ENCODE data around the gene TSHR. TPM values are rescaled to one million over a fixed set of nuclear protein-coding genes. Genes with fewer than 3 reads are reported as not detected.
"Not testable (repeated sequence)": the region's sequence is repeated elsewhere in the genome, so short reads cannot be mapped to it uniquely, and the experiment has no call there.

TSHR gene
- total RNA-seq, 1 donor from 2014 or later = not detected

DNA sequence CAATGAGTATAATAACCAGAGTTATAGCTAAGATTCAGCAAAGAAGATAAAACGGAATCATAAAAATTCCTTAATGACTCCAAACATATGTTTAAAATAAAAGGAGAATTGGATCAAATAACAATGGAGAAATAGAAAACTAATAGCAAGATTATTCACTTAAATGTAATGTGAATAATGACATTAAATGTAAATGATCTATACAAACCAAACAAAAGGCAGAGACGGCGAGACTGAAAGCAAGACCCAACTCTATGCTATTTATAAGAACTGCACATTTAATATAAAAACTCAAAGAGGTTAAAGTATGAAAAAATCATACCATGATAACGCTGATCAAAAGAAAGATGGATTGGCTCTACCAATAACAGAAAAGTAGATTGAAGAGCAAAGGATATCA lies 3.9 kb upstream of the TSHR start:
- no peak for DNase-seq (ENCODE audit: low spot score)

DNA sequence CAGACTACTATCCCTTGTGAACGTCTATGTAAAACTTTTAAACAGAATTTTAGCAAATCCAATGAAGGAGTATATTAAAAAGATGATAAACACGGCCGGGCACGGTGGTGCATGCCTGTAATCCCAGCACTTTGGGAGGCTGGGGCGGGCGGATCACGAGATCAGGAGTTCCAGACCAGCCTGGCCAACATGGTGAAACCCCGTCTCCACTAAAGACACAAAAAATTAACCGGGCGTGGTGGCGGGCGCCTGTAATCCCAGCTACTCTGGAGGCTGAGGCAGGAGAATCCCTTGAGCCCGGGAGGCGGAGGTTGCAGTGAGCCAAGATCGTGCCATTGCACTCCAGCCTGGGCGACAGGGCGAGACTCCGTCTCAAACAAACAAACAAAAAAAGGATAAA lies 2.2 kb upstream of the TSHR start:
- not testable (repeated sequence) for DNase-seq (ENCODE audit: low spot score)

DNA sequence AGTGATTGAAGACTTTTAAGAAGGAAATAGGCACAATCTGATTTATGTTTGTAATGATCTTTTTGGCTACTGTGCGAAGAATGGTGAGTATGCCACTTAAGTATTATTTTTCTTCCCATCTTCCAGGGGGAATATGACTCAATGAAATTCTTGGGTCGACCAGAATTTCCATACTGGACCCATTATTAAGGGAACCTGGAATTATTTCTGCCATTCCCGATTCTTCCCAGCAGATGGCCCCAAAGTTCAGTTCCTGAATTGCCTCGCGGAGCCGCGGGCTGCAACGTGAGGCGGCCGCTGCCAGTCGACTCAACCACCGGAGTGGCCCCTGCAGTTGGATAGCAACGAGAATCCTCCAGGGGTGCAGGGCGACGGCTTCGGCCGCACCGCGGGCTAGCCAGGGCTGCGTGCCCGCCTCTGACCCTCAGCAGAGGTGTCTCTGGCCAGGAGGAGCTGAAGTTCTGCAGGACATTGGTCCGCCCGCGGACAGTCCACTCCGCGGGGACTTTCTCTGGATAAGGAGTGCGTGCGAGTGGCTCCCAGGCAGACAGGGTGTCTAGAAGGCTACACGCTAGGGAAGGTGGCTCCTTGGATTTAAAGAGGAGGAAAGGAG lies 628 bp upstream of the TSHR start:
- peak; percentile 85 for DNase-seq (ENCODE audit: low spot score)

DNA sequence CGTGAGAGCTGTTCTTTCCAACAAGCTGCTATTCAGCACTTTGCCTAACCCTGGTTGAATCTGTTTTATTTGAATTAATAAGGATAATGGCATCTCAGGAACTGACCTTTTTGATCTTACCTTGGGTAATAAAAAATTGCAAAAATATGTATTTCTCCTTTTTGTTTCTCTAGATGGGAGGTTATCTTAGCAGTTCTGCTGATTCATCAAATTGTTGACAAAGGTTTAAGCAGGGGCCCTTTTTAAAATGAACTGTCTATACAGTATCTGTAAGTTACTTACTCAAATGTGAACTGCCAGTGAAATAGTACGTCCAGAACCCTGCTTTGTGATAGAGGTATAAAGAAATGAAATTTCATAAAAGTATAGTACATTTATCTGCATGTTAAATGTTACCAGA lies 681 bp downstream of the TSHR start:
- DNase-seq (ENCODE audit: low spot score) = no peak

DNA sequence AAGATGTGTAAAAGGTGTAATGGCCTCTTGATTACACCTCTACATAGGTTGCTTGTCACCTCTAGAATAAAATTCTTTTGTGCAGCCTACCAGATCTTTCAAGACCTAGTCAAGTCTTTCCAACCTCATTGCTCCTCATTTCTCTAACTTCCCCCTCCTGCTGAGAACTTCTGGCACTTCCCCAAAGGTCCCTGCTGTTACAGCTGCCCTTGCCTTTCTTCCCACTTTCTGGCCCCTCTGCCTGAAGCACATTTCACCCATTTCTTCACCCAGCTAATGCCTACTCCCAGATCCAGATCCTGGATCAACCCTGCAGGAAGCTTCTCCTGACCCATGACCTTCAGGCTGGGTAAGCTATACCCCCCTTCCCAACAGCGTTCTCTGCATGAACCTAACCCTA lies 1.5 kb downstream of the TSHR start:
- no peak for DNase-seq (ENCODE audit: low spot score)

DNA sequence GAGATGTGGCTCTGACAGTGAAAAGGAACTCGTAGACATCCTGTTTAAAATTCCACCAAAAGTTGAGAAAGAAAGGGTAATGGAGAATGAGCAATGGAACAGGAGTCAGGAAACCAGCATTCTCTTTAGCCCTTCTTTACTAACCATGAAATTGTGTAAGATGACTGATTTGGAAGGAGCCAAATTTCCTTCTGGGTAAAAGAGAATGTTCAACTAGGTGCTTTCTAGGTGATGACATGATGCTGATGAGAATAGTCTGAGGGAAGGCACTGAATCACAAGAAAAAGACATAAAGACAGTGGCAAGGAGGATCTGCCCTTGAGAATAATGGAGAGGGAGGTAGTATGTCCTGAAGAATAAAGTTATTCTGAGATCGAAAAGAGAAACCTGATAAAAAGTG lies 2.2 kb downstream of the TSHR start:
- DNase-seq (ENCODE audit: low spot score) = no peak

DNA sequence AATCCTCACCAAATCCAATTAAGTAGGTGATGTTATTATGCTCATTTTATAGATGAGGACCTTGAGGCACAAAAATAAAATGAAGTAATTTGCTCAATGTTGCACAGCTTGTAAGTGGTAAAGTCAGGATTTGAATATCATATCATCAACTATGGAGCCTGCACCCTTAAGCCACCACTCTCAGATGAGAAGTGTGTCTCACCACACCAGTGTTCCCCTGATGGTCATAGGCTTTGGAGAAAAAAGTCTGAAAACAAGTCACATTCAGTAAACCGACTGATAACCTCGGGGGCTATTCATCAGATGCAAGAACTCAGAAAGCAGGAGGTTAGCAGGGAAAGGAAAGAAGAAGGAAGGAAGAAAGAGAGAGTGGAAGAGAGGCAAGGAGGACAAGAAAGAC lies 2.8 kb downstream of the TSHR start:
- DNase-seq (ENCODE audit: low spot score) = no peak

DNA sequence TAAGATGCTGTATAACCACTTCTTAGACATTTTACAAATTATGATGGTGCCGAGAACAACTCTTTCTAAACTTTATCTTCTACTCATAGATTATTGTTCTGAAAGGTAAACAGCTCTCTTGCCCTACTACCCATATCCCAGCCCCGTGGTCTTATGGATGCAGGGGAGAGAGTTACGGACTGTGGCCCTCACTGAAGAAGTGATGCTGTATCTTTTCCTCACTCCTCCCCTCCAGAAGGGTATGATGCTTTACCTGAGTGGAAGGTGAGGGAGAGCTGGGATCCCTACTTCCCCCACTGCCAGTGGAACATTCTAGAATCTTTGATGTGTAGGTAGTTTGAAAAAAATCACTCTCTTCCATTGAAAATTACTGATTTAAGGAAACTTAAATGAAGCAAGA lies 3.5 kb downstream of the TSHR start:
- DNase-seq (ENCODE audit: low spot score) = no peak

DNA sequence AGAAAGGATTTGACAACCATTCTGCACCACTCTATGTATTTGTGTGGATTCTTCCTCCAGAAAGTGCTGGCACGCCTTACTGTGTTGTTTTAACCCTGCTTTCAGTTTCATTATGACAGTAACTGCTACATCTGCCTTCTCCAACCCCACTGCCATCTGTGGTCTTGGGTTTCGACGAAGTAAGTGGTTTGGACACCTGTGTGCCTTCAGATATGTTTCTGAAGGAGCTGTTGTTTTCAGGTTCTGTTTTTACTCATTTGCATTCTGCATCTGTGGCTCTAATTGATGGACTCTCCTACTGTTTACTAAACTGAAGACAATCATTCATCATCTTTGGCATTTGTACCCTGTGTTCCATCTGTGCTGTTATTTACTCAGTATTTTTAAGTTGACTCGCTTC lies 4.1 kb downstream of the TSHR start:
- DNase-seq (ENCODE audit: low spot score) = no peak

DNA sequence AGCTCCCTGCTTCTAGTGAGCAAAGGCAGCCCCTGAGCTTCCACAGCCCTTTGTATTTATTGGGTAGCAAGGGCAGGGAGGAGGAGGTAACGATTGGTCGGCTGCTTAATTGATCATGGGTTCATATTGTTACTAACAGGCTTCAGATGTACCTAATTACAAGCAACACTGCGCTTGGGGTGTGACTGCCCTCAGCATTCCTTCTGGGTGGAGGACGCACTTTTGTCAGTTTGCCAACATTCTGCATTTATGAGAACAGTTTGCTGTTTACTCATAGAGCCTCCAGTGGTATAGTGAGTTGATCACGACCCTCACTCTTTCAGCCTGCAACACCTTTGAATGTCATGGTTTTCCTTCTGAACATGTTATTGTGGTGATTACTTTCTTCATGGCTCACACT lies 9.6 kb downstream of the TSHR start:
- no peak for DNase-seq (ENCODE audit: low spot score)

DNA sequence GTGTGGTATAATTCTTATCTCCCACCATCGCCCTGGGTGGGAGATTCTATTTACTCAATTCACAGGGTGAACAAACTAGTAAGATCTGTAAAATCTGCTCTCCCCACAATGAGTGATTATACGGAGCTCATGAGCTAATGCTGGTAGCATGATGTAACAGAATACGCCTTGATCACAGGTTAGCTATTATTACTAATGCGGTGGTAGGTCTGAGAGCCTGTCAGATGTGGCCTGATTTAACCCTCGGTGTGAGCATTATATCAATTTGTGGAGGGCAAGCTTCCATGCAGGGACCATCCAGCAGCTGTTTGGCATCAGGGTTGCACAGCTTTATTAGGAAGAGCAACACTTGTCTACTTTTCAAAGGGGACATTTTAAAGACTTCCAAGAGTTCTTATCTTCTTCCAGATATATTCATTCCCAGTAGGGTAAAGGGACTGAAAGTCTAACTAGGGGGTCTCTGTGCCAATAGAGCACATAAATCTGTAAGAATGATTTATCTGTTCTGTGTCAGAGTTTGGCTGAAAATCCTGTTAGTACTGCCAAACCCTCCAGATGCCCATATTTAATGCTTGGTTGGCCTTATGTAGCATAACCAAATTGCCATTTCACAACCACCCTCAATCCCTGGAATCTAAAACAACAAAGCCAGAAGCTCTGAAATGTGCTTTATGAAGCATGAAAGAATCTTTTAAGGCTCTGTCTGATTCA lies 18.7 kb downstream of the TSHR start:
- no peak for DNase-seq (ENCODE audit: low spot score)

DNA sequence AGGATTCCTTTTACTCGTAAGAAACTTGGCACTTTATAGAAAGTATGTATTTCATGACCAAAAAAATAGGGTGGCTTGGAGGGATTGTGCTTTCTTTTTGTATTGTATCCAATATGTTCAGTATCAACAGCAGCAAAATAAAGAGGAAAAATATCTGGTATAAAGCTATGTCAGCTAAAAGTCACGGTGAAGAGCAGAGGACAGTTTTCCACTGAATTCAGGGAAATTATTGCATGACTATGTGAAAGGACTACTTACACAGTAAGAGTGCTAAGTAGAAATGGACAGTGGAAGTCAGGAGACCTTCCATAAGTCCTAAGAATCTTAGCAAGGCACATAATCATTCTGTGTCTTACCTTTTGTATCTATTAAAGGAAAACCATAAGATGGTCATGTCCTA lies 19.3 kb downstream of the TSHR start:
- no peak for DNase-seq (ENCODE audit: low spot score)

DNA sequence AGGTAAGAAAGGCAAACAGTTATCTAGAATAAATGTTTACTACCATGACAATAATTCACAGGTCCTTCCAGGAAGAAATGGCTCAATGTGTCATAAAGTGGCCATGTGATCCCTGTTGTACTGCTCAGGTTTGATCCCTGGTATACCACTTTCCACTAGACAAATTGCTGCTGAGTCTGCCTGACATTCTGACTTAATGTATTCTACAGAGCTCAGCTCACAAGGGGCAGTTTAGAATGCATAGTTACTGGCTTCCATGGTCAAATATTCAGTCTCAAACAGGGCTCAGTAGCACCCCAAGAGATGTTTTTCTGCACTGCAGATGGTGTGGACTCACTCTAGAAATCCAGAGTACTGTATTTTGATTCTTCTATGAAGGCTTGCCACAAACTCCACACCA lies 21.8 kb downstream of the TSHR start:
- no peak for DNase-seq (ENCODE audit: low spot score)

DNA sequence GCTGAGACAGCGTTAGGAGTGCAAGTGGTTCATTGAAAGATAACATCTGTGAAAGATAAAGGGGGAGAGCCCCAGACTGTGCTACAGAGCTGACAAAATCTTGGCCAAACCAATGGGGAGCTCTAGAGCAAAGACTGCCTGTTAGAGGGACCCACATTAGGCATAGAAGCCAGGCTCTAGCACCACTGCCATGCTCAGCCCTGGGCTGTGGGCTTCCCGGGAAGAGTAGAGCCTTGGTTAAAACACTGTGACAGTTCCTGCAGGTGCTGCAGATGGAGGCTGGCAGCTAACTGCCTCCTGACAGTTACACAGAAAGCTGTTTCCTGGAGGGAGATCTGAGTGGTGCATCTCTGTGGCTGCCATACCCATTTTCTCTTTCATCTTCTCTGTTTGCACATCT lies 23.0 kb downstream of the TSHR start:
- no peak for DNase-seq (ENCODE audit: low spot score)

DNA sequence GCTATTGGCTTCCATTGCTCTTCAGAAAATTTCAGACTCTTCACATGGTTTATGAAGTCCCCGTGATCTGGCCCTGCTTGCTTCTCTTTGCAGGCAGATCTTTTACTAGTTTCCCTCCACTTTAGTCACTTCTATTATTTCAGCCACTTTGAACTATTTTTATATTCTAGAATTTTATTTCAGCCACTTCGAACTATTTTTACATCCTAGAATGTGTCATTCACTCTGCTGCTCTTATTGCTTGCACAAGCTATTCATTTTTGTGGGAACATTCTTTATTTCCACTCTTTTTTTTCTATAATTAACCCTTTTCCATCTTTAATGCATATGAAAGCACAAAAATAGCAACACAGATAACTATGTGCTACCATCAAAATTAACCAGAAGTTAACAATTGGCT lies 24.5 kb downstream of the TSHR start:
- no peak for DNase-seq (ENCODE audit: low spot score)

DNA sequence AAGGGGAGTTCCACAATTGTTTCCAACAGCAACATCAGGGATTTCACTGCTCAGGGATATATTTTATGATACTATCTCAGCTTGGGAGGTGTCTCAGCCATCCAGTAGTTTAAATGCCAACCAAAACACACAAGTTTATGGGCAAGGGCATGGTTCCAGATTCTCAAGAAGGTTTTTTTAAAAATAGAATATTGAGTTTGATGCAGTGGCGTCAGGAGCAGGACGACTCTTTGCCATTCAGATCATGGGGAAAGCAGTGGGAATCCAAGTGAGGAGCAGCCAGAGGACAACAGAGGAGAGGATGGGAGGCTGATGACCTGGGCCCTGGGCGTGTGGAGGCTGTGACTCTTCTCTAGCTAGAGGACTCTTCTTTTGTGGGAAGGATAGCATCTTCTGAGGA lies 25.7 kb downstream of the TSHR start:
- no peak for DNase-seq (ENCODE audit: low spot score)

DNA sequence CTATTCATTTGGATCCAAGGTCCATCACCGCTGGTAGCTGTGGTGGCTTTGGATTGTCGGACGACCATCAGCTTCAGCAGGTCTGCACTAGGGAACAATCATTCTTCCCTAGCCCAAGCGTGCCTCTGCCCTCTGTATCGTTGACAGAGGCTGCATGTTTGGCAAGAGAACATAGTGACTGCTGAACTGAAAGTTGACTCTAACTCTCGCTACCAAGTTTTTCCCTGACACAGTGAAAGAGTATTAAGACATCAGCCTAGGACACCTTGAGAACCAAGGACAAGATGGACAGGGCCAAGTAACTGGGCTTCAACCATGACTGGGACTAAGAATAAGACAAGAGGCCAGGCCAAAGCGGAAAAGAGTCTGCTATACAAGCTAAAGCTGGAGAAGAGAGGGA lies 26.3 kb downstream of the TSHR start:
- DNase-seq (ENCODE audit: low spot score) = no peak

DNA sequence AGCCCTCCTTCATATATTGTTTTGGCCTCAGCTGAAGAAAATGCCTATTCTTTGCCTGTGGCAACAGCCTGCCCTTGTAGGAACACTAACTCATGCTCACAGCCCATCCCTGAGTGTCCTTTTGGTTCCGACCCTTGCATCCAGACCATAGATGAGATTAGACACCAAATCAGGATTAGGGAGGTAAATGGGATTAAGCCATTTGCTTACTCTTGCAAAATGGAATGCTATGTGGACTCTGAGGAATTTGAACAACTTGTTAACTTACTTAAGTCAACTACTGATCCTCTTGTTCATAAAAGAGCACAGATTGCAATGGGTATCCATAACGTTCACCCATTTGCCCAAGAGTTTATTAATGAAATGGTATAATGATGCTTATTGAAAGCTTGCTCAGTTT lies 27.3 kb downstream of the TSHR start:
- no peak for DNase-seq (ENCODE audit: low spot score)

DNA sequence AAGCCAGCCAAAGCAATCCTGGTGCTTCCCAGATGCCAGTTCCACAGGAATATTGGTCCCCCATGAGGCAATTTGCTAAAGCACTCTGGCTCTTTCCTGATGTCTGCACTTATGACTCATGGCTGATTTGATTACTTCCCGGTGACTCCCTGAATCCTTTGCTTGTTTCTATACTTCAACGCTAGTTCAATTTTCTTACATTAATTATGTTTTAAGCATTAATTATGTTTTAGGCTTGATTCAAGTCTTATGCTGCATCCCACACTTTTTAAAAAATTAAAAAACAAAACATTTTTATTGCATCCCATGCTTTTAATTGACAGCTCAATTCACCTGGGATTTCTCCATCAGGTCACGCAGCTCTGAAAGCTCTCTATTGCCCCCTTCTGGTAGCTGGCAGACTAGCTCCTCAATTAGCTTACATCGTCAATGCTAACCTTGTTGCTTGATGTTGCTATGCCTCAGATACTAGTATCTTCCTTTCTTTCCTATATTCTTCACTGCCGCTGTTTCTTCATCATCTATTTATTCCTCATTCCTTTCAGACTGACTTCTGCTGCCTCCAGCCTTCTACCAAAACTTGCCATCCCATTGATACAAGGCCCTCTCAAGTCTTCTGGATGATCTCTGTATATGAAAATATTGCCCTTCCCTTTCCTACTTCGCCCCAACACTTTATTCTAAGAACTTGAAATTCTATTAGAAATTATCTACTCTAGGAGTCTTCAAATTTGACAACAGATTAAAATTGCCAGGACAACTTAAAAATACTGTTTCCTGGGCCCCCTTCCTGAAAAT lies 32.0 kb downstream of the TSHR start:
- peak; percentile 67 for DNase-seq (ENCODE audit: low spot score)

DNA sequence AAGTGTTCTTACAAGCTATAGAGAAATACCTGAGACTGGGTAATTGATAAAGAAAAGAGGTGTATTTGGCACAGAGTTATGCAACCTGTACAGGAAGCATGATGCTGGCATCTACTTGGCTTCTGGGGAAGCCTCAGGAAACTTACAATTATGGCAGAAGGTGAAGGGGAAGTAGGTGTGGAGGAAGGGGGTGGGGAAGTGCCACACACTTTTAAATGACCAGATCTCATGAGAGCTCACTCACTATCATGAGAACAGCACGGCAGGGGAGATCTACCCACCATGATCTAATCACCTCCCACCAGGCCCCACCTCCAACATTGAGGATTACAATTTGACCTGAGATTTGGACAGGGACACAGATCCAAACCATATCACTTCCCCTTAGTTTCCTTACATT lies 32.8 kb downstream of the TSHR start:
- no peak for DNase-seq (ENCODE audit: low spot score)

DNA sequence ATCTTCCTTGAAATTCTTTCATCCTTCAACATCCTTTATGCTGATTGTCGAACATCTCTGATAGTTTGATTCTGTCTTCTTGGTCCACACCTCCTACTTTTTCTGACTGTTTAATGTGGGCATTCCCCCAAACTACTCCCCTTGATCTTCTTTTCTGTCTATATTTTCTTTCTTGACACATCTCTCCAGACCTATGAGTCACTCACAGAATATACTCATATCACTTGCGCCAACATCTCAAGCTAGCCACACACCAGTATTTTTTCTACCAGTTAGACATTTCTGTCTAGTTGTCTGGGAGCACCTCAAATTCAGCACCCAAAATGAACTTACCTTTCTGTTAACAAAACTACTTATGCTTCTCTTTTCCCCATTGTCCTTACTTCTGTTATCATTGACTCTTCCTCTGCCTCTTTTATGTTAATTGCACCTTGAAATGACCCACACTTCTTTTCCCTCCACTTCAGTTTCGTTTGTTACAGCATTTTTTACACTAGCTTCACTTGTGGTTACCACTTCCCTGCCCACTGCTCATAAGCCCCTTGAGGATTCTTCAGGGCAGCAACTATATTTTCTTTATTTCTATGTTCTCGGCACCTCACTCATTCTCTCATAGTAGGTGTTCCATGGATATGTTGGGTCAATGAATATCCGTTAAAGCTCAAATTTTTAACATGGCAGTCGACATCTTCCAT lies 33.5 kb downstream of the TSHR start:
- DNase-seq (ENCODE audit: low spot score) = no peak

DNA sequence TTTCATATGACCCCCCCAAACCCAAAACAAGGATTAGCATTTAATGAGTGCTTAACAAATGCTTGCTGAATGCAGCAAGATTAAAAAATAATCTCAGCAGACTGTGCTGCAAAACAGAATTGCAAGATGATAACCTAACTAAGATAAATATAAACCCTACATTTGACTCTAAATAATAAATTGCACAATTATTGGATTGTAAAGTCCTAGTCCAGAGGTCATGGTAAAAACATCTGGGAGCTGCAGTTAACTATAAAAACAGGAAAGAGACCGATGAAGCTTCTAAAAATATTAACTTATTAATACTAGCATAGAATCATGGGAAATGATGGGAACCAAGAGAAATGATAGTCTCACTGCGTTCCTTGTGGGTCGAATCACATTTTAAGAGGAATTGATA lies 37.2 kb downstream of the TSHR start:
- DNase-seq (ENCODE audit: low spot score) = no peak
